Neural progenitor cell (in vitro differentiated cells): ENCODE measurements around the gene MGAT1. TPM values are rescaled to one million over a fixed set of nuclear protein-coding genes. Genes with fewer than 3 reads are reported as not detected.

Source experiments
- DNase-seq: peaks from one replicate; pipeline ENCODE4 v3.0.0-alpha.2; 2016; ENCODE audit warnings: low spot score
- H2AFZ ChIP-seq: fragments of 200-600 bp; sonication (generic); replicated peaks from 2 replicates; pipeline ENCODE4 v1.6.1; 2016; ENCODE audit warnings: antibody characterized with exemption
- H3F3A ChIP-seq: fragments of 200-600 bp; sonication (generic); 2 replicates; pipeline ENCODE4 v1.6.1; 2016; ENCODE audit warnings: antibody characterized with exemption, low read depth
- H3K27ac ChIP-seq: fragments of 200-600 bp; sonication (generic); 2 replicates; pipeline ENCODE4 v1.5.1; 2016; ENCODE audit warnings: mild to moderate bottlenecking
- H3K27me3 ChIP-seq: fragments of 200-600 bp; sonication (generic); 2 replicates; pipeline ENCODE4 v1.6.1; 2016; ENCODE audit warnings: mild to moderate bottlenecking, moderate library complexity
- H3K36me3 ChIP-seq: fragments of 200-600 bp; sonication (generic); 2 replicates; pipeline ENCODE4 v1.5.1; 2016
- H3K4me1 ChIP-seq: fragments of 200-600 bp; sonication (generic); 2 replicates; pipeline ENCODE4 v1.6.1; 2016; ENCODE audit warnings: mixed run types
- H3K4me2 ChIP-seq: fragments of 200-600 bp; sonication (generic); 2 replicates; pipeline ENCODE4 v1.6.1; 2016
- H3K4me3 ChIP-seq: fragments of 200-600 bp; sonication (generic); 2 replicates; pipeline ENCODE4 v1.5.1; 2016
- H3K79me2 ChIP-seq: fragments of 200-600 bp; sonication (generic); 2 replicates; pipeline ENCODE4 v1.6.1; 2016; ENCODE audit warnings: low read depth
- H3K9ac ChIP-seq: fragments of 200-600 bp; sonication (generic); 2 replicates; pipeline ENCODE4 v1.6.1; 2016
- H3K9me3 ChIP-seq: fragments of 200-600 bp; sonication (generic); 2 replicates; pipeline ENCODE4 v1.5.1; 2016; ENCODE audit warnings: low read depth
- H4K20me1 ChIP-seq: fragments of 200-600 bp; sonication (generic); 2 replicates; pipeline ENCODE4 v1.6.1; 2016; ENCODE audit warnings: low read depth
- H3K27ac Mint-ChIP-seq: 3 replicates; pipeline ENCODE4 v1.8.0; 2021; ENCODE audit warnings: mixed read lengths
- H3K27me3 Mint-ChIP-seq: 2 replicates; pipeline ENCODE4 v1.8.0; 2022; ENCODE audit warnings: low read depth, mild to moderate bottlenecking, inconsistent platforms, moderate library complexity, mixed read lengths; ENCODE audit not compliant: insufficient read depth
- H3K36me3 Mint-ChIP-seq: 3 replicates; pipeline ENCODE4 v1.8.0; 2021; ENCODE audit warnings: mixed read lengths
- H3K4me1 Mint-ChIP-seq: 3 replicates; pipeline ENCODE4 v1.8.0; 2021; ENCODE audit warnings: mixed read lengths
- H3K4me3 Mint-ChIP-seq: 3 replicates; pipeline ENCODE4 v1.8.0; 2021; ENCODE audit warnings: mild to moderate bottlenecking, moderate library complexity, mixed read lengths
- H3K9me3 Mint-ChIP-seq: 3 replicates; pipeline ENCODE4 v1.8.0; 2020; ENCODE audit warnings: mixed read lengths
- EZH2 ChIP-seq: fragments of 200-600 bp; sonication (generic); IDR thresholded peaks from 2 replicates; pipeline ENCODE4 v1.6.1; 2017; ENCODE audit warnings: antibody characterized with exemption, mild to moderate bottlenecking, moderate library complexity
- EZH2phosphoT487 ChIP-seq: fragments of 200-600 bp; sonication (generic); IDR thresholded peaks from 2 replicates; pipeline ENCODE4 v1.6.1; 2017; ENCODE audit warnings: antibody characterized with exemption
- total RNA-seq: library from RNA; depleted of rRNA; stranded (reverse); fragments of >200 nt; gene quantifications from 2 replicates; pipeline ENCODE4 v1.2.3, GENCODE V29; 2015; ENCODE audit warnings: low replicate concordance
- TF ChIP-seq, protein P1 (sequence below): fragments of 200-600 bp; sonication (generic); IDR thresholded peaks from 2 replicates; pipeline ENCODE4 v1.5.1; 2017; ENCODE audit warnings: antibody characterized with exemption, mild to moderate bottlenecking

Gene MGAT1
- 31.8 and 67.8 TPM in 2 replicates for total RNA-seq

DNA sequence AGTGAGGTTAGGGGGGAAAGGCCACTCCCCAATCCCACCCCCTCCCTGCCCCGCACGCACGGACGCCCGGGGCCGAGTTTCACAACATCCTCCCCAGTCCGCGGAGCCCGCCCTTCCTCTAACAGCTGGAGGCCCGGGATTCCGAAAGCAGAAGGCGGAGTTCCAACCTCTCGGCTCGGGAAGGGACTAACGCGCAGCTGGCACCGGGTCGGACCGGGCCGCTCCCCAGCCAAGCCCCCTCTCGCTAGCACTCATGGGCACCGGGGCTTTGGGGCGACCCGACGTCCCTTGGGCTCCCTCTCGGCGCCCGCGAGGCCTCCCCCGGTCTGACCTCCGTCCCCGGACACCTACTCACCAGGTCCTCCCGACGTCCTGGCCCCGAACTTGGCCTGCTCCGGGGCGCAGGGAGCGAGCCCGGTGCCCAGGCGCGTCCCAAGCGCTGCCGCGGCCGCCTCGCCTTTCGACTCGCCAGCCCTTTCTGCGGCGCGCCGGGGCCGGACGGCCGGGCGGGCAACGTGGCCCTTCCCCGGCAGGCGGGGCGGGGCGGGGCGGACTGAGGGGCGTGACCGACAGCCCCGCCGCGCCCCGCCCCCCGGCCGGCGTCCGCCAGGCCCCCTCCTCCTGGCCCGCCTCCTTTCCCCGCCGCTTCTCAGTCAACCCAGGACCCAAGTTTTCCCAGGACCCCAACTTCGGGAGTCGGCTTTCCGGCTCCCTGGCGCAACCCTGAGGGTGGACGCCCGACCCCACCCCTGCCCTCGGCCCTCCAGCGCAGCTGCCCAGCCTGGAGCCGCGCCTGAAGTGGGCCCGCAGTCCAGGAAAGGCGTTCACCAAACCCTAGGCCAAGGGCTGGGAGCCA is at the start of gene MGAT1:
TSS of gene MGAT1 (minus strand) at position 482 of the 856 bp plus-strand sequence. CDS start 9,835 bp downstream, outside the sequence.
- peak; percentile 92 for DNase-seq
- H3K36me3 ChIP-seq = no peaks in the 10 kb centered on the region
- H3K9me3 ChIP-seq = no peaks in the 10 kb centered on the region
- H3K4me3 ChIP-seq = peak within 1 kb of the TSS; percentile 95
- H2AFZ ChIP-seq = peak within 1 kb of the TSS; percentile 21
- peaks cover 22% of the 10 kb centered on the region for H3F3A ChIP-seq
- H3K4me1 Mint-ChIP-seq = peaks cover 40% of the 10 kb centered on the region
- H4K20me1 ChIP-seq = peaks cover 52% of the 10 kb centered on the region
- peaks cover 8% of the 10 kb centered on the region for H3K27me3 Mint-ChIP-seq
- H3K4me3 Mint-ChIP-seq = peak within 1 kb of the TSS; percentile 89
- H3K4me2 ChIP-seq = peak within 1 kb of the TSS; percentile 86
- H3K27me3 ChIP-seq = no peaks in the 10 kb centered on the region
- peak within 1 kb of the TSS; percentile 63 for H3K9ac ChIP-seq
- peak within 1 kb of the TSS; percentile 78 for H3K27ac ChIP-seq
- H3K79me2 ChIP-seq = peaks cover 87% of the 10 kb centered on the region
- TF ChIP-seq EZH2phosphoT487 (no peak), EZH2 (peak; percentile 30)
- H3K27ac Mint-ChIP-seq = peak within 1 kb of the TSS; percentile 76
- H3K36me3 Mint-ChIP-seq = peaks cover 18% of the 10 kb centered on the region
- H3K4me1 ChIP-seq = peaks cover 17% of the 10 kb centered on the region
- no peaks in the 10 kb centered on the region for H3K9me3 Mint-ChIP-seq

GRCh38 chr5:180850434-180851078 is 48.0 kb upstream of the MGAT1 start:
- H3K4me1 Mint-ChIP-seq = no peaks in the 10 kb centered on the region
- H3K27me3 ChIP-seq = no peaks in the 10 kb centered on the region
- H3K27me3 Mint-ChIP-seq = peaks cover 3% of the 10 kb centered on the region
- no peaks in the 10 kb centered on the region for H4K20me1 ChIP-seq
- H3K4me2 ChIP-seq = no peak overlapping the region
- H3K36me3 ChIP-seq = peaks cover 65% of the 10 kb centered on the region
- H3K36me3 Mint-ChIP-seq = peaks cover 92% of the 10 kb centered on the region
- peaks cover 9% of the 10 kb centered on the region for H3F3A ChIP-seq
- peaks cover 22% of the 10 kb centered on the region for H3K79me2 ChIP-seq
- no peak overlapping the region for H3K4me3 ChIP-seq
- no peak overlapping the region for H3K27ac Mint-ChIP-seq
- no peak for DNase-seq
- peaks cover 71% of the 10 kb centered on the region for H3K9me3 Mint-ChIP-seq
- H3K9ac ChIP-seq = no peak overlapping the region
- no peak overlapping the region for H3K4me3 Mint-ChIP-seq
- H3K4me1 ChIP-seq = no peaks in the 10 kb centered on the region
- no peak overlapping the region for H3K27ac ChIP-seq
- H3K9me3 ChIP-seq = peaks cover 56% of the 10 kb centered on the region
- H2AFZ ChIP-seq = no peak overlapping the region
- no peak for TF ChIP-seq EZH2phosphoT487
- TF ChIP-seq, protein P1, sequence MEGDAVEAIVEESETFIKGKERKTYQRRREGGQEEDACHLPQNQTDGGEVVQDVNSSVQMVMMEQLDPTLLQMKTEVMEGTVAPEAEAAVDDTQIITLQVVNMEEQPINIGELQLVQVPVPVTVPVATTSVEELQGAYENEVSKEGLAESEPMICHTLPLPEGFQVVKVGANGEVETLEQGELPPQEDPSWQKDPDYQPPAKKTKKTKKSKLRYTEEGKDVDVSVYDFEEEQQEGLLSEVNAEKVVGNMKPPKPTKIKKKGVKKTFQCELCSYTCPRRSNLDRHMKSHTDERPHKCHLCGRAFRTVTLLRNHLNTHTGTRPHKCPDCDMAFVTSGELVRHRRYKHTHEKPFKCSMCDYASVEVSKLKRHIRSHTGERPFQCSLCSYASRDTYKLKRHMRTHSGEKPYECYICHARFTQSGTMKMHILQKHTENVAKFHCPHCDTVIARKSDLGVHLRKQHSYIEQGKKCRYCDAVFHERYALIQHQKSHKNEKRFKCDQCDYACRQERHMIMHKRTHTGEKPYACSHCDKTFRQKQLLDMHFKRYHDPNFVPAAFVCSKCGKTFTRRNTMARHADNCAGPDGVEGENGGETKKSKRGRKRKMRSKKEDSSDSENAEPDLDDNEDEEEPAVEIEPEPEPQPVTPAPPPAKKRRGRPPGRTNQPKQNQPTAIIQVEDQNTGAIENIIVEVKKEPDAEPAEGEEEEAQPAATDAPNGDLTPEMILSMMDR = no peak

DNA sequence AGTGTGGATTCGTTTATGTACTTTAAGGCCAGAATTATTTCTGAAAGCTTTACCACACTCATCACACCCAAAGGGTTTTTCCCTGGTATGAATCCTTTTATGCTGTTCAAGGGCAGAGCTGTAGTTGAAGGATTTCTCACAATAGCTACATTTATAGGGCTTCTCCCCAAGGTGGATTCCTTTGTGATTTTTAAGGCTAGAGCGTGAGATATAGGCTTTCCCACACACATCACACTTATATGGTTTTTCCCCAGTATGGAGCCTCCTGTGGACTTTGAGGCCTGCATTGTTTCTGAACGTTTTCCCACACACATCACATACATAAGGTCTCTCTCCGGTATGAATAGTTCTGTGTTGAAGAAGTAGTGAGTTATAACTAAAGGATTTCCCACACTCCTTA is 47.2 kb upstream of the MGAT1 start:
- no peak overlapping the region for H3K27ac ChIP-seq
- no peaks in the 10 kb centered on the region for H3K4me1 ChIP-seq
- no peak overlapping the region for H2AFZ ChIP-seq
- Mint-ChIP-seq H3K27ac (no peak overlapping the region), H3K9me3 (peaks cover 74% of the 10 kb centered on the region), H3K36me3 (peaks cover 89% of the 10 kb centered on the region), H3K27me3 (peaks cover 3% of the 10 kb centered on the region), H3K4me3 (no peak overlapping the region), H3K4me1 (no peaks in the 10 kb centered on the region)
- H4K20me1 ChIP-seq = no peaks in the 10 kb centered on the region
- H3K4me3 ChIP-seq = no peak overlapping the region
- H3K9ac ChIP-seq = no peak overlapping the region
- H3K4me2 ChIP-seq = no peak overlapping the region
- H3K27me3 ChIP-seq = no peaks in the 10 kb centered on the region
- no peak for DNase-seq
- H3K36me3 ChIP-seq = peaks cover 65% of the 10 kb centered on the region
- H3F3A ChIP-seq = peaks cover 12% of the 10 kb centered on the region
- peaks cover 15% of the 10 kb centered on the region for H3K79me2 ChIP-seq
- H3K9me3 ChIP-seq = peaks cover 60% of the 10 kb centered on the region
- no peak for TF ChIP-seq EZH2
- TF ChIP-seq, protein P1 = no peak
- no peak for TF ChIP-seq EZH2phosphoT487
